ENCODE results near the gene MORC1.

MORC1 gene

DNA sequence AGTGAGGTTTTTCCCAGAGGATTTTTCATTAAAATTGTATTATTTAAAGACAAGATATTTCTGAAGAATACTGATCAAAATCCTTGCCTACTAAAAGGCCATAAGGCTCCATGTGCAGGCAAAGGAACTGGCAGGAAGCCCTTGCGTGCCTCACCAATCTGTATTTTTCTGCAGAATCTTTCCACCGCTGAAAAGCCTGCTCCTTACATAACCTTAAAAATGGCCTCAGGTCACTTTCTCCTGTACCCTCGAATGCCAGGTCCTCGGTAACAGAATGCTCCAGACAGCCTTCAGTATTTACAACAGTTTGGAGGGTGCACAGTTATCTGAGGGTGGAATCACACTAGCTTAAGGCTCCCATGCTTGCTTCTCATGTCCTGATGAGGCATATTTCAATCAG, 3.2 kb downstream of the MORC1 start:
- in situ Hi-C loops (cut with MboI; ENCODE audit: low pct_unique_long_range_greater_than_20kb, low sequenced_read_pairs, unreplicated experiment) = no loop called here
- TF ChIP-seq, protein P1, sequence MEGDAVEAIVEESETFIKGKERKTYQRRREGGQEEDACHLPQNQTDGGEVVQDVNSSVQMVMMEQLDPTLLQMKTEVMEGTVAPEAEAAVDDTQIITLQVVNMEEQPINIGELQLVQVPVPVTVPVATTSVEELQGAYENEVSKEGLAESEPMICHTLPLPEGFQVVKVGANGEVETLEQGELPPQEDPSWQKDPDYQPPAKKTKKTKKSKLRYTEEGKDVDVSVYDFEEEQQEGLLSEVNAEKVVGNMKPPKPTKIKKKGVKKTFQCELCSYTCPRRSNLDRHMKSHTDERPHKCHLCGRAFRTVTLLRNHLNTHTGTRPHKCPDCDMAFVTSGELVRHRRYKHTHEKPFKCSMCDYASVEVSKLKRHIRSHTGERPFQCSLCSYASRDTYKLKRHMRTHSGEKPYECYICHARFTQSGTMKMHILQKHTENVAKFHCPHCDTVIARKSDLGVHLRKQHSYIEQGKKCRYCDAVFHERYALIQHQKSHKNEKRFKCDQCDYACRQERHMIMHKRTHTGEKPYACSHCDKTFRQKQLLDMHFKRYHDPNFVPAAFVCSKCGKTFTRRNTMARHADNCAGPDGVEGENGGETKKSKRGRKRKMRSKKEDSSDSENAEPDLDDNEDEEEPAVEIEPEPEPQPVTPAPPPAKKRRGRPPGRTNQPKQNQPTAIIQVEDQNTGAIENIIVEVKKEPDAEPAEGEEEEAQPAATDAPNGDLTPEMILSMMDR (IDR thresholded peaks at IDR 0.05; ENCODE audit: extremely low read depth, insufficient read depth, missing control alignments) = no peak

DNA sequence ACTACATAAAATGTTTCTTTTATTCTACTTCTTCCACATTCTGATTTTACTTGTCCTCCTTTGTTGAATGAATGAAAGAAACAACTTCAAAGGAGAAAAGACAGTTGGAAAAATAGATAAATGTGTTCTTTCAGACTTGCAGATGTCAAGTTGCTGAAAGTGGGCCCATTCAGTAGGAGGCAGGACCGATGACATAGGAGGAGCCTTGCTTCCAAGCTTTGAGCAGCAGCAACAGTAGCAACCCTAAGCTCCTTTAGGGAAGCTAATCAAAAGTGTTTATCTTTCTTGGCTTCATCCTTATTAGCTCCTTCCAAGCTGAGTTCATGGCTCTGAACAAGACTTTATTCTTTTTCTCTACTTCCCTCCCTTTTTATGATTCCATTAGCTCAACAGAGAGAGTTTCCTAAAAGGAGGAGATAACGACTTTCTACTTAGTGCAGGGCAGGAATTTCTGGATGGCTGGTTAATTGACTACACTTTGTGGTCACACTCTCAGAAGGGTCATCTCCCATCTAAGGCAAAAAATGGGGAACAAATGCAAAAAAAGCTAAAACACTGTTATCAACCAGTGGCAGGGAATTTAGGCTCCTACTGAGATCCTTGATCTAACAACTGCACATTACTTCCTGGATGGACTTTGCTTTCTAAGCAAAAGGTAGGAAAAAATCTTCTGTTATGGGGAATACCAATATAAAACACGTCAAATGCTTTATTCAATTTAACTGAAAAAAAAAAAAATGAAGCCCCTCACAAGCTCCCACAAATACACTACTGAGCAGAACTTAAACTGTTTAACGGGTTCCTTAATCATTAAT, 4.8 kb downstream of the MORC1 start:
- in situ Hi-C loops (cut with MboI; ENCODE audit: low pct_unique_long_range_greater_than_20kb, low sequenced_read_pairs, unreplicated experiment) = no loop called here

More for the DNA sequence above, 3.2 kb downstream of the MORC1 start:
- DNase-seq (ENCODE audit: low spot score) = no peak

DNA sequence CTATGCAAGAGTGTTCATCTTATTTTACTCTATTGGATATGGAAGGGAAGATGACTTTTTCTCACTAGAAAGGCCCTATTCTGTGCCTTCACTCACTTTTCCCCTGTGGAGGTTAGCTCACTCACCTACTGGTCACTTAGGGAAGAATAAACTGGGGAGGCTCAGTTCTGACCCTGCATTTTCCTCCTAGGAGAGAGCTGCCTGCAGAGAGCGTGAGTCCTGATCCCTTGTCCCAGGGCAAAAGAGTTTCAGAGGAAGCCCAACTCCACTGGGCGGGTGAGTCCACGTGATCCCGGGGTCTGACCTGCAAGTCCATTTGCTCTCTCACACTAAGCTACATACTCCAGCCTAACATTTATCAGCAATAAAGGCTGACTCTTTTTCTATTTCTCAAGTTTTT, 8.4 kb downstream of the MORC1 start:
- TF ChIP-seq, protein P1 (IDR thresholded peaks at IDR 0.05; ENCODE audit: extremely low read depth, insufficient read depth, missing control alignments) = no peak
- in situ Hi-C loops (cut with MboI; ENCODE audit: low pct_unique_long_range_greater_than_20kb, low sequenced_read_pairs, unreplicated experiment) = no loop called here
- no peak for DNase-seq (ENCODE audit: low spot score)

More for the DNA sequence above, 4.8 kb downstream of the MORC1 start:
- TF ChIP-seq, protein P1 (IDR thresholded peaks at IDR 0.05; ENCODE audit: extremely low read depth, insufficient read depth, missing control alignments) = no peak
- no peak for DNase-seq (ENCODE audit: low spot score)

DNA sequence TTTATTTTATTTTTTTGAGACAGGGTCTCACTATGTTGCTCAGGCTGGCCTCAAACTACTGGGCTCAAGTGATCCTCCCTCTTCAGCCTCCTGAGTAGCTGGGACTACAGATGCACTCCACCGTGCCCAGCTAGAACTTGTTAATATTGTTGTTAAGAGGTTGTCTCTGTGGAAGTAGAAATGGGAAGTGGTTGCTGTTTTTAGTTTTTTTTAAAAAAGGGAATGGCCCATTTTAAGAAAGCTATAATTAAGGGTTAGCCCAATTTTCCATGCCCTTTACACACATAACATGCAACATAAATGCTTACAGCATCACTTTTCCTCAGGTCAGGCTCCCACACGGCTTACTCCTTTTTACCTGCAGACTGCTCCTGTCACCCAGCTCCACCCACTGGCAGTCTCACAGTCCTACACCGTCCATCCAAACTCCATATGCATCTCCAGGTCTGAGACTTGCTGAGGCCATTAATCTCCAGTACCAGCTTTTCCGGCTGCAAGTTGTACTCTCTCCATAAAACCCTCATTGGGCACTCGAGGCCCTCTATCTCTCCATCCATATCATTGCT, 19.8 kb downstream of the MORC1 start:
- in situ Hi-C loops (cut with MboI; ENCODE audit: low pct_unique_long_range_greater_than_20kb, low sequenced_read_pairs, unreplicated experiment) = no loop called here
- TF ChIP-seq, protein P1 (IDR thresholded peaks at IDR 0.05; ENCODE audit: extremely low read depth, insufficient read depth, missing control alignments) = peak; percentile 42
- DNase-seq (ENCODE audit: low spot score) = no peak

DNA sequence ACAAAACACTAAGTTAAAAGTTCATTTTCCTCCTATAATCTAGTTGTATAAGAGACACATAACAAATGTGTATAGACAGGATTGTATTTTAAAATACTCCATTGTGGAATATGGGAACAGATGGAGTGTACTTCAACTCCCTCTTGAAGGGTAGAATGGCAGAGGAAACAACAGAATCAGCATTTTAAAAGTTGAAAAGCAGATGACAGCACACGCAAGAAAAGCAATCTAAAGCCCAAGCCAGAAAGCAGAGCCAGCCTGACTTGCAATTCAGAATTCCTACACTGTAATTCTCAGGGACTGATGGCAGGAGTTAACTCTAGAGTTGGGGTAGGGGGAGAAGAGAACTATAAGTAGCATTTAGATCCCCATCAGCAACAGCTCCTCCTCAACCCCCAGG, 22.8 kb downstream of the MORC1 start:
- in situ Hi-C loops (cut with MboI; ENCODE audit: low pct_unique_long_range_greater_than_20kb, low sequenced_read_pairs, unreplicated experiment) = no loop called here
- DNase-seq (ENCODE audit: low spot score) = no peak
- TF ChIP-seq, protein P1 (IDR thresholded peaks at IDR 0.05; ENCODE audit: extremely low read depth, insufficient read depth, missing control alignments) = no peak

DNA sequence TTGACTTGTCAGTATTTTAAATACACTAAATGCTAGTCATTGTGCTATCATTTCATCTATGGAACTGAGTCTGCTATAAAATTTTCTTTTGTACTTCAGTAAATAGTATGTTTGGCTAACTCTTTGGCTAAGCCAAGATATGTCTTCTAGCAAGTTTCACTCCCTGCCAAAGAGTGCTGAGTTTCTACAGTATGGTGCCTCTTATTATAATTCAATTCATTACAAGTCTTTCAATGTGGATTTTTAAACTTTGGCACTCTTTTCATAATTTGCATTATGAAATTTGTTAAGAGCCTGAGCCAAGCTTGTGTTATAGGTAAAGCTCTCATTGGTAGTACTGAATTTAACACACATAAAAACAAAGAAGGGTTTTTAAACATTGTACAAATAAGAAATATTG, 24.4 kb downstream of the MORC1 start:
- in situ Hi-C loops (cut with MboI; ENCODE audit: low pct_unique_long_range_greater_than_20kb, low sequenced_read_pairs, unreplicated experiment) = no loop called here
- no peak for DNase-seq (ENCODE audit: low spot score)
- TF ChIP-seq, protein P1 (IDR thresholded peaks at IDR 0.05; ENCODE audit: extremely low read depth, insufficient read depth, missing control alignments) = no peak

All from GM13977 (cell line).